B cell (primary cell): ENCODE measurements around the gene SETD1A. TPM values are rescaled to one million over a fixed set of nuclear protein-coding genes. Genes with fewer than 3 reads are reported as not detected.

Experiments used
- ATAC-seq: fragments of 200-7000 bp; cut with Tn5 transposase; one replicate; pipeline ENCODE4 v1.10.0; 2021; ENCODE audit warnings: low read depth, mild to moderate bottlenecking, moderate number of reproducible peaks, moderate library complexity
- CTCF ChIA-PET: fragments of 350-600 bp; sonication (Branson Sonifier 250); formaldehyde crosslinking; loops from one replicate; lab custom pipeline; 2021; ENCODE audit warnings: antibody characterized with exemption, inconsistent platforms; lab: Charles Lee
- POLR2A ChIA-PET: fragments of 350-600 bp; sonication (Branson Sonifier 250); formaldehyde crosslinking; loops from one replicate; lab custom pipeline; 2021; ENCODE audit warnings: antibody characterized with exemption; lab: Charles Lee
- DNase-seq: peaks from one replicate; pipeline ENCODE4 v3.0.0; 2013
- H2AFZ ChIP-seq: 2 replicates; pipeline ENCODE4 v1.6.1; 2012; ENCODE audit warnings: mild to moderate bottlenecking, low read depth, low read length; ENCODE audit not compliant: insufficient read depth, poor library complexity, severe bottlenecking
- H3K27ac ChIP-seq, 2 donors: 1 replicate in 1 of 2; 2 replicates in 1 of 2; pipeline ENCODE4 v1.5.1; 2012 to 2013; ENCODE audit warnings: low read length in 2 of 2, mild to moderate bottlenecking in 2 of 2, moderate library complexity in 1 of 2
- H3K27me3 ChIP-seq, 4 experiments: fragments of 200-600 bp in 1 of 4; sonication (generic) in 1 of 4; replicated peaks in 1 of 4; 1 replicate in 2 of 4; 2 replicates in 2 of 4; pipeline versions ENCODE4 v1.6.1 to v1.7.0; 2013 to 2016; ENCODE audit warnings: low read length in 3 of 4, mild to moderate bottlenecking in 2 of 4, mixed read lengths in 1 of 4, moderate library complexity in 1 of 4; ENCODE audit not compliant: insufficient read depth in 4 of 4, control insufficient read depth in 3 of 4; ENCODE audit errors: control extremely low read depth in 1 of 4
- H3K36me3 ChIP-seq, 2 experiments: replicated peaks in 1 of 2; 1 replicate in 1 of 2; 2 replicates in 1 of 2; pipeline versions ENCODE4 v1.6.1 to v1.7.1; 2013; ENCODE audit warnings: low read length in 1 of 2; ENCODE audit not compliant: insufficient read depth in 2 of 2, control insufficient read depth in 1 of 2; ENCODE audit errors: control extremely low read depth in 1 of 2, extremely low read depth in 1 of 2
- H3K4me1 ChIP-seq, 2 donors: fragments of 200-600 bp in 1 of 2; sonication (generic) in 1 of 2; 1 replicate in 1 of 2; 2 replicates in 1 of 2; pipeline versions ENCODE4 v1.5.1 to v1.6.1; 2013 to 2017; ENCODE audit warnings: low read length in 2 of 2; ENCODE audit not compliant: control insufficient read depth in 2 of 2, insufficient read depth in 2 of 2
- H3K4me2 ChIP-seq: replicated peaks from 2 replicates; pipeline ENCODE3; 2012; ENCODE audit warnings: mild to moderate bottlenecking, low read depth, low read length; ENCODE audit not compliant: poor library complexity, severe bottlenecking
- H3K4me3 ChIP-seq, 5 experiments: fragments of 200-600 bp in 1 of 5; sonication (generic) in 1 of 5; 1 replicate in 3 of 5; 2 replicates in 2 of 5; pipeline versions ENCODE4 v1.5.1 to v1.7.0; 2011 to 2016; ENCODE audit warnings: low read length in 4 of 5, mild to moderate bottlenecking in 4 of 5, low read depth in 2 of 5, control low read depth in 1 of 5, moderate library complexity in 1 of 5; ENCODE audit not compliant: insufficient read depth in 1 of 5; ENCODE audit errors: control extremely low read depth in 1 of 5, extremely low read depth in 1 of 5
- H3K79me2 ChIP-seq: fragments of 200-600 bp; sonication (generic); one replicate; pipeline ENCODE4 v1.6.0; 2016; ENCODE audit warnings: low read length; ENCODE audit not compliant: control insufficient read depth, insufficient read depth
- H3K9ac ChIP-seq: fragments of 200-600 bp; sonication (generic); 2 replicates; pipeline ENCODE4 v1.6.1; 2017; ENCODE audit warnings: mild to moderate bottlenecking, low read length, moderate library complexity
- H3K9me3 ChIP-seq, 3 donors: one replicate each; pipeline versions ENCODE4 v1.6.1 to v1.7.1; 2013; ENCODE audit warnings: low read length in 2 of 3; ENCODE audit not compliant: control insufficient read depth in 2 of 3, insufficient read depth in 1 of 3; ENCODE audit errors: control extremely low read depth in 1 of 3
- H4K20me1 ChIP-seq: 2 replicates; pipeline ENCODE4 v1.6.0; 2012; ENCODE audit warnings: mild to moderate bottlenecking, low read length; ENCODE audit not compliant: insufficient read depth, control insufficient read depth, poor library complexity, severe bottlenecking
- H3K27ac Mint-ChIP-seq: one replicate; pipeline ENCODE4 v1.8.0; 2021; ENCODE audit warnings: mixed read lengths
- H3K27me3 Mint-ChIP-seq: one replicate; pipeline ENCODE4 v1.8.0; 2021; ENCODE audit warnings: mixed read lengths
- H3K4me1 Mint-ChIP-seq: one replicate; pipeline ENCODE4 v1.8.0; 2021; ENCODE audit warnings: mixed read lengths
- H3K4me3 Mint-ChIP-seq: one replicate; pipeline ENCODE4 v1.8.0; 2021; ENCODE audit warnings: mixed read lengths
- H3K9me3 Mint-ChIP-seq: one replicate; pipeline ENCODE4 v1.8.0; 2022; ENCODE audit warnings: mixed read lengths; ENCODE audit not compliant: insufficient read depth
- CTCF ChIP-seq: fragments of 200-600 bp; IDR thresholded peaks from one replicate; pipeline ENCODE4 v1.8.0; 2022; ENCODE audit warnings: antibody characterized with exemption, mild to moderate bottlenecking
- EZH2 ChIP-seq: IDR thresholded peaks from 2 replicates; pipeline ENCODE4 v1.6.1; 2012; ENCODE audit warnings: borderline replicate concordance, low read depth, mild to moderate bottlenecking, moderate library complexity, low read length; ENCODE audit not compliant: insufficient read depth, poor library complexity, severe bottlenecking
- WGBS: methylation state at CpG from one replicate; pipeline ENCODE4 v1.1.5; 2013; ENCODE audit warnings: missing lambda C conversion rate; ENCODE audit not compliant: insufficient coverage; 5-methylcytosine and 5-hydroxymethylcytosine counted together
- intact Hi-C: fragments of 100-400 bp; cut with micrococcal nuclease; formaldehyde crosslinking; loops from one replicate; pipeline ENCODE4 v1.10.0; 2022
- polyA plus RNA-seq: library from polyadenylated mRNA; depleted of rRNA; stranded (reverse); fragments of >200 nt; gene quantifications from 2 replicates; pipeline ENCODE4 v1.2.3, GENCODE V29; 2012
- total RNA-seq, 2 donors: library from RNA; stranded (reverse); fragments of 120-200 nt in 1 of 2; gene quantifications; 1 replicate in 1 of 2; 2 replicates in 1 of 2; pipeline versions ENCODE4 v1.2.3 to v1.2.4, GENCODE V29; 2013 to 2022

Gene SETD1A
- total and polyA plus RNA-seq, 2 donors (not counting 1 experiment from before 2014, with no cell fraction given), result 11.5 to 39.5 TPM

- ATAC-seq (no peak), DNase-seq (no peak)
- H3K4me1 ChIP-seq, result peaks cover 9 to 13% of the 10 kb centered on the region in 2 donors
- intact Hi-C loops, result no loop called here
- no peak overlapping the region for H3K4me2 ChIP-seq
- Mint-ChIP-seq H3K9me3 (no peaks in the 10 kb centered on the region), H3K4me3 (no peak overlapping the region), H3K27me3 (no peaks in the 10 kb centered on the region), H3K4me1 (peaks cover 9% of the 10 kb centered on the region), H3K27ac (no peak overlapping the region)
- no peak overlapping the region for H3K9ac ChIP-seq
- H4K20me1 ChIP-seq, result no peaks in the 10 kb centered on the region
- peaks cover 0 to 7% (median 0%) of the 10 kb centered on the region in 4 experiments for H3K27me3 ChIP-seq
- H3K79me2 ChIP-seq, result no peaks in the 10 kb centered on the region
- WGBS, result 89% methylated on average over 4 of the region's 6 CpGs
- no peak overlapping the region for H2AFZ ChIP-seq
- no peak overlapping the region for H3K27ac ChIP-seq
- TF ChIP-seq CTCF, result no peak
- no peak for TF ChIP-seq EZH2
- H3K9me3 ChIP-seq, result peaks cover 0 to 5% (median 0%) of the 10 kb centered on the region in 3 donors
- ChIA-PET POLR2A (interaction anchor here (0.6 to 1.4 kb wide), 2 partner anchors 181 to 1233 kb away, joined by 3 to 4 read pairs; partner anchors contain the start of gene FUS), CTCF (interaction anchor here (0.6 to 1.1 kb wide), 6 partner anchors 14 to 462 kb away, joined by 3 to 5 read pairs (median 3); partner anchors contain the start of gene HSD3B7)
- H3K36me3 ChIP-seq, result no peaks in the 10 kb centered on the region
- no peak overlapping the region for H3K4me3 ChIP-seq
These were observed 41.6 kb downstream of the SETD1A start for GRCh38 chr16:30998852-30999761.
